ENCODE measurements around the gene RB1.

- TF ChIP-seq EZH2 (IDR thresholded peaks at IDR 0.05; ENCODE audit: borderline replicate concordance, low read depth, low read length, poor library complexity, severe bottlenecking) (no peak), CTCF (conservative IDR thresholded peaks at IDR 0.05; ENCODE audit: low read depth, low read length) (no peak)
Observed at GRCh38 chr13:48322294-48322693, 18.7 kb downstream of the RB1 start.

All from A673 (cell line).